HepG2 (cell line): ENCODE results near the gene SYNE3. TPM values are rescaled to one million over a fixed set of nuclear protein-coding genes. Genes with fewer than 3 reads are reported as not detected.

Source experiments
- ATAC-seq: fragments of 200-7000 bp; cut with Tn5 transposase; 3 replicates; pipeline ENCODE4 v1.9.1; 2020; ENCODE audit warnings: mild to moderate bottlenecking, moderate library complexity
- BruUV-seq: library from RNA; stranded (reverse); fragments of 400-500 nt; replicated peaks from 2 replicates; lab custom pipeline; 2021; lab: Mats Ljungman, UMichigan
- CTCF ChIA-PET: fragments of 300-600 bp; formaldehyde crosslinking; extraction: SDS; loops from one replicate; lab custom pipeline; 2021; ENCODE audit warnings: low total read pairs, inconsistent platforms, low intra/inter-chr PET ratio; lab: Yijun Ruan, JAX
- POLR2A ChIA-PET: fragments of 350-600 bp; sonication (Branson Sonifier 250); formaldehyde crosslinking; loops from one replicate; lab custom pipeline; 2020; ENCODE audit warnings: antibody characterized with exemption, inconsistent platforms; lab: Yijun Ruan, JAX
- DNase-seq: peaks from one replicate; pipeline ENCODE4 v3.0.0-alpha.2; 2015; ENCODE audit warnings: low spot score
- FAIRE-seq: peaks from 3 replicates; lab custom pipeline; 2011; peaks lifted over from hg19 to GRCh38; lab: Jason Lieb, UNC
- H2AFZ ChIP-seq: one replicate; pipeline ENCODE4 v1.6.1; 2011; ENCODE audit warnings: low read length, inconsistent platforms
- H3K27ac ChIP-seq: fragments of 300-600 bp; 3 replicates; pipeline ENCODE4 v1.8.0; 2011; ENCODE audit warnings: mixed run types, mild to moderate bottlenecking, mixed read lengths, low read length, inconsistent platforms; ENCODE audit not compliant: insufficient read depth; ENCODE audit errors: extremely low read length
- H3K27me3 ChIP-seq, 2 experiments: fragments of 200-600 bp in 1 of 2; 2 replicates in 1 of 2; 3 replicates in 1 of 2; pipeline versions ENCODE4 v1.6.0 to v1.8.0; 2011; ENCODE audit warnings: low read length in 2 of 2, mild to moderate bottlenecking in 2 of 2, moderate library complexity in 2 of 2, inconsistent platforms in 1 of 2; ENCODE audit not compliant: insufficient read depth in 2 of 2, control insufficient read depth in 1 of 2
- H3K36me3 ChIP-seq, 2 experiments: fragments of 200-600 bp in 1 of 2; replicated peaks in 1 of 2; 2 replicates in 1 of 2; 3 replicates in 1 of 2; pipeline versions ENCODE4 v1.5.1 to v1.8.0; 2011; ENCODE audit warnings: low read length in 2 of 2, inconsistent platforms in 1 of 2; ENCODE audit not compliant: insufficient read depth in 2 of 2, control insufficient read depth in 1 of 2
- H3K4me1 ChIP-seq: 2 replicates; pipeline ENCODE4 v1.5.1; 2012; ENCODE audit warnings: low read length, inconsistent platforms; ENCODE audit not compliant: insufficient read depth
- H3K4me2 ChIP-seq: 2 replicates; pipeline ENCODE4 v1.6.0; 2011; ENCODE audit warnings: low read depth, low read length, inconsistent platforms
- H3K4me3 ChIP-seq, 3 experiments: fragments of 200-600 bp in 1 of 3; sonication (generic), shearing (Covaris generic) in 1 of 3; replicated peaks in 1 of 3; 2 replicates each; pipeline ENCODE4 v1.5.1; 2011 to 2016; ENCODE audit warnings: low read length in 3 of 3, inconsistent platforms in 2 of 3, low read depth in 2 of 3, mild to moderate bottlenecking in 2 of 3, control low read depth in 1 of 3, mixed read lengths in 1 of 3; ENCODE audit not compliant: insufficient read depth in 1 of 3
- H3K79me2 ChIP-seq: one replicate; pipeline ENCODE4 v1.6.1; 2011; ENCODE audit warnings: low read length, inconsistent platforms; ENCODE audit not compliant: insufficient read depth
- H3K9ac ChIP-seq: 2 replicates; pipeline ENCODE4 v1.6.0; 2011; ENCODE audit warnings: mild to moderate bottlenecking, low read depth, low read length, inconsistent platforms; ENCODE audit not compliant: insufficient read depth
- H3K9me3 ChIP-seq: 2 replicates; pipeline ENCODE4 v1.5.1; 2012; ENCODE audit warnings: mild to moderate bottlenecking, low read length
- H4K20me1 ChIP-seq: 2 replicates; pipeline ENCODE4 v1.6.0; 2011; ENCODE audit warnings: inconsistent platforms, mild to moderate bottlenecking, low read length, moderate library complexity; ENCODE audit not compliant: insufficient read depth
- FOXM1 ChIP-seq: sonication (generic); formaldehyde crosslinking; IDR thresholded peaks from 2 replicates; pipeline ENCODE4 v1.5.0; 2020; ENCODE audit warnings: missing genetic modification reagents
- PBX3 ChIP-seq: sonication (generic); formaldehyde crosslinking; IDR thresholded peaks from 2 replicates; pipeline ENCODE4 v1.8.1; 2023; ENCODE audit warnings: missing genetic modification reagents, inconsistent platforms, borderline replicate concordance
- RCOR2 ChIP-seq: IDR thresholded peaks from 2 replicates; pipeline ENCODE4 v1.6.1; 2016; ENCODE audit warnings: missing biosample characterization, missing genetic modification reagents
- SOX13 ChIP-seq, 3 experiments: fragments of 450-650 bp in 1 of 3; sonication (generic) in 1 of 3; formaldehyde crosslinking in 1 of 3; IDR thresholded peaks in 2 of 3; conservative IDR thresholded peaks in 1 of 3; 2 replicates each; pipeline versions ENCODE4 v1.5.0 to v1.6.1; 2016 to 2020; ENCODE audit warnings: antibody characterized with exemption in 1 of 3, mild to moderate bottlenecking in 1 of 3, missing compliant biosample characterization in 1 of 3, missing genetic modification reagents in 1 of 3, moderate library complexity in 1 of 3
- SOX5 ChIP-seq: IDR thresholded peaks from 2 replicates; pipeline ENCODE4 v1.6.1; 2016; ENCODE audit warnings: borderline replicate concordance
- SOX6 ChIP-seq, 2 experiments: fragments of 450-650 bp in 1 of 2; sonication (generic) in 1 of 2; formaldehyde crosslinking in 1 of 2; IDR thresholded peaks; 2 replicates each; pipeline versions ENCODE4 v1.4.0 to v1.6.1; 2017 to 2020; ENCODE audit warnings: antibody characterized with exemption in 1 of 2, mild to moderate bottlenecking in 1 of 2, missing genetic modification reagents in 1 of 2
- TEAD3 ChIP-seq: optimal IDR thresholded peaks from 2 replicates; pipeline ENCODE3; 2016; ENCODE audit warnings: borderline replicate concordance
- ZBTB43 ChIP-seq: sonication (generic); formaldehyde crosslinking; conservative IDR thresholded peaks from 2 replicates; pipeline ENCODE4 v1.4.0; 2020; ENCODE audit warnings: missing genetic modification reagents
- ZNF121 ChIP-seq: sonication (generic); formaldehyde crosslinking; IDR thresholded peaks from 2 replicates; pipeline ENCODE4 v1.5.0; 2020; ENCODE audit warnings: mild to moderate bottlenecking, missing genetic modification reagents
- ZNF275 ChIP-seq: sonication (generic); formaldehyde crosslinking; IDR thresholded peaks from 2 replicates; pipeline ENCODE4 v1.8.0; 2022; ENCODE audit warnings: missing genetic modification reagents, mild to moderate bottlenecking, inconsistent platforms, borderline replicate concordance
- ZNF3 ChIP-seq: IDR thresholded peaks from 2 replicates; pipeline ENCODE4 v1.7.0; 2017; ENCODE audit warnings: inconsistent platforms
- ZNF562 ChIP-seq: sonication (generic); formaldehyde crosslinking; IDR thresholded peaks from 2 replicates; pipeline ENCODE4 v1.8.0; 2022; ENCODE audit warnings: missing genetic modification reagents, borderline replicate concordance
- ZNF687 ChIP-seq: sonication (generic); formaldehyde crosslinking; IDR thresholded peaks from 2 replicates; pipeline ENCODE4 v1.5.1; 2020; ENCODE audit warnings: mild to moderate bottlenecking, missing genetic modification reagents, moderate library complexity
- WGBS: methylation state at CpG from one replicate; pipeline ENCODE4 v1.1.6; 2017; ENCODE audit warnings: low lambda C conversion rate; 5-methylcytosine and 5-hydroxymethylcytosine counted together
- in situ Hi-C: cut with HindIII; loops from 2 replicates; pipeline ENCODE4 v1.10.0; 2017; ENCODE audit warnings: low pct_unique_long_range_greater_than_20kb; ENCODE audit not compliant: extremely low pct_ligation_motif_present
- intact Hi-C: fragments of 100-400 bp; cut with micrococcal nuclease; formaldehyde crosslinking; loops from one replicate; pipeline ENCODE4 v1.10.0; 2022; ENCODE audit not compliant: unreplicated experiment
- polyA plus RNA-seq, 8 experiments: library from polyadenylated mRNA; depleted of rRNA in 3 of 8; stranded (reverse) in 7 of 8; unstranded in 1 of 8; fragments of >200 nt; fragmentation: Illumina TruSeq in 4 of 8; extraction: Trizol in 4 of 8; gene quantifications; 2 replicates each; pipeline versions ENCODE4 v1.2.1 to v1.2.3, GENCODE V29; 2011 to 2016; ENCODE audit warnings: low read depth in 4 of 8, missing spikeins in 1 of 8, mixed read lengths in 1 of 8; ENCODE audit not compliant: insufficient read depth in 1 of 8
- total RNA-seq, 5 experiments: library from RNA; depleted of rRNA; stranded (reverse); fragments of >200 nt; fragmentation: Illumina TruSeq; extraction: Trizol; gene quantifications; 2 replicates each; pipeline ENCODE4 v1.2.3, GENCODE V29; 2016; ENCODE audit warnings: low read depth in 1 of 5

SYNE3 gene
- total and polyA plus RNA-seq, 2 of the 13 experiments (the other 11 are each of a cell fraction or from before 2014, with no cell fraction given), result 7.8 to 8.0 TPM

- intact Hi-C loops (loop anchor here (5.0 kb wide), 1 partner anchor 33 kb away; no protein-coding TSS in a partner anchor), in situ Hi-C loops (no loop called here)
- Histone ChIP-seq H3K27ac (peak overlapping the region; percentile 58), H3K4me2 (peak overlapping the region; percentile 35), H3K4me1 (peaks cover 46% of the 10 kb centered on the region), H3K79me2 (peaks cover 4% of the 10 kb centered on the region), H3K4me3 (no peak overlapping the region), H3K36me3 (no peaks in the 10 kb centered on the region; a peak in 1 of 5 replicates), H3K27me3 (no peaks in the 10 kb centered on the region), H4K20me1 (0 out of 2 replicates have a peak, but pooled peaks cover 2% of the 10 kb centered on the region), H3K9me3 (no peaks in the 10 kb centered on the region), H2AFZ (no peak overlapping the region), H3K9ac (peak overlapping the region; percentile 20; the same call in 1 of the 2 replicates)
- CTCF ChIA-PET, result no interaction called here
- peak; percentile 32 for FAIRE-seq
- 74% methylated on average over 6 of the region's 9 CpGs for WGBS
- BruUV-seq, result no TSS peak
- POLR2A ChIA-PET, result interaction anchor here (1.1 to 1.2 kb wide), 2 partner anchors 21 to 36 kb away, joined by 3 to 4 read pairs; no protein-coding TSS in a partner anchor
- ATAC-seq, result peak; percentile 70
- peak; percentile 46 for DNase-seq
- TF ChIP-seq ZBTB43 (CRISPR knock-in tag) (0 out of 2 replicates have a peak, but pooled peaks have one; percentile 17), ZNF275 (CRISPR knock-in tag) (no peak), ZNF121 (peak; percentile 96), FOXM1 (peak; percentile 82; the same call in 1 of the 2 replicates), SOX13 (IDR thresholded peaks at IDR 0.05) (no peak), SOX13 (CRISPR knock-in tag; conservative IDR thresholded peaks at IDR 0.05 in 1 of 2, IDR thresholded peaks at IDR 0.05 in 1 of 2) (peak in 1 of 2 experiments; percentile 52; a peak in 1 of 4 replicates), ZNF687 (CRISPR knock-in tag) (0 out of 2 replicates have a peak, but pooled peaks have one; percentile 8), TEAD3 (CRISPR knock-in tag) (peak; percentile 48), ZNF3 (CRISPR knock-in tag) (no peak), RCOR2 (CRISPR knock-in tag) (0 out of 2 replicates have a peak, but pooled peaks have one; percentile 34), SOX6 (IDR thresholded peaks at IDR 0.05) (no peak), SOX6 (CRISPR knock-in tag; IDR thresholded peaks at IDR 0.05) (peak; percentile 48; the same call in 1 of the 2 replicates), SOX5 (CRISPR knock-in tag) (0 out of 2 replicates have a peak, but pooled peaks have one; percentile 16), PBX3 (CRISPR knock-in tag) (no peak), ZNF562 (no peak)
Observed at GRCh38 chr14:95489214-95490137, 27.0 kb downstream of the SYNE3 start.
